Hepatocyte (in vitro differentiated cells): Measurements from ENCODE around the gene KCNJ15. TPM values are rescaled to one million over a fixed set of nuclear protein-coding genes. Genes with fewer than 3 reads are reported as not detected.
"Not testable (repeated sequence)": the region's sequence is repeated elsewhere in the genome, so short reads cannot be mapped to it uniquely, and the experiment has no call there.

ENCODE experiments used
- DNase-seq: peaks from one replicate; pipeline ENCODE4 v3.0.0-alpha.2; 2016; ENCODE audit warnings: low spot score
- H2AFZ ChIP-seq: fragments of 200-600 bp; sonication (generic); 2 replicates; pipeline ENCODE4 v1.6.0; 2016; ENCODE audit warnings: antibody characterized with exemption, mild to moderate bottlenecking
- H3K27ac ChIP-seq: fragments of 200-600 bp; sonication (generic); 2 replicates; pipeline ENCODE4 v1.5.1; 2016; ENCODE audit warnings: mild to moderate bottlenecking
- H3K27me3 ChIP-seq: fragments of 200-600 bp; sonication (generic); 2 replicates; pipeline ENCODE4 v1.6.1; 2016
- H3K36me3 ChIP-seq: fragments of 200-600 bp; sonication (generic); replicated peaks from 2 replicates; pipeline ENCODE4 v1.5.1; 2016; ENCODE audit warnings: low read depth; ENCODE audit not compliant: insufficient read depth
- H3K4me1 ChIP-seq: fragments of 200-600 bp; sonication (generic); 2 replicates; pipeline ENCODE4 v1.5.1; 2016; ENCODE audit warnings: mild to moderate bottlenecking, moderate library complexity; ENCODE audit not compliant: insufficient read depth
- H3K4me2 ChIP-seq: fragments of 200-600 bp; sonication (generic); 2 replicates; pipeline ENCODE4 v1.6.0; 2016
- H3K4me3 ChIP-seq: fragments of 200-600 bp; sonication (generic); 2 replicates; pipeline ENCODE4 v1.5.1; 2016; ENCODE audit warnings: mild to moderate bottlenecking
- H3K79me2 ChIP-seq: fragments of 200-600 bp; sonication (generic); 2 replicates; pipeline ENCODE4 v1.6.0; 2017; ENCODE audit warnings: mild to moderate bottlenecking
- H3K9me2 ChIP-seq: fragments of 200-600 bp; sonication (generic); replicated peaks from 2 replicates; pipeline ENCODE4 v1.6.0; 2017; ENCODE audit warnings: mild to moderate bottlenecking; ENCODE audit not compliant: insufficient read depth
- H3K9me3 ChIP-seq: fragments of 200-600 bp; sonication (generic); 2 replicates; pipeline ENCODE4 v1.5.1; 2016; ENCODE audit warnings: low read depth, mild to moderate bottlenecking
- H4K20me1 ChIP-seq: fragments of 200-600 bp; sonication (generic); 2 replicates; pipeline ENCODE4 v1.6.0; 2016; ENCODE audit warnings: mild to moderate bottlenecking; ENCODE audit not compliant: insufficient read depth, poor library complexity, severe bottlenecking
- EZH2 ChIP-seq: fragments of 200-600 bp; sonication (generic); IDR thresholded peaks from 2 replicates; pipeline ENCODE4 v1.6.1; 2016; ENCODE audit warnings: antibody characterized with exemption, mild to moderate bottlenecking, borderline replicate concordance
- EZH2phosphoT487 ChIP-seq: fragments of 200-600 bp; sonication (generic); IDR thresholded peaks from one replicate; pipeline ENCODE4 v1.6.1; 2018; ENCODE audit warnings: antibody characterized with exemption, mild to moderate bottlenecking, low read depth, moderate library complexity; ENCODE audit not compliant: unreplicated experiment, severe bottlenecking
- WGBS: methylation state at CpG from one replicate; pipeline ENCODE4 v1.1.6; 2016; ENCODE audit warnings: low lambda C conversion rate; ENCODE audit errors: missing lambda C conversion rate; 5-methylcytosine and 5-hydroxymethylcytosine counted together
- polyA plus RNA-seq: library from polyadenylated mRNA; unstranded; fragments of >200 nt; fragmentation: Nextera tagmentation; extraction: Ambion mirVana; gene quantifications from 2 replicates; pipeline ENCODE4 v1.2.1, GENCODE V29; 2016
- total RNA-seq: library from RNA; depleted of rRNA; stranded (reverse); fragments of >200 nt; gene quantifications from 2 replicates; pipeline ENCODE4 v1.2.3, GENCODE V29; 2014
- TF ChIP-seq, protein P1 (sequence below): fragments of 200-600 bp; sonication (generic); IDR thresholded peaks from 2 replicates; pipeline ENCODE4 v1.5.1; 2016; ENCODE audit warnings: antibody characterized with exemption, mild to moderate bottlenecking; ENCODE audit not compliant: poor library complexity

Gene KCNJ15
- total and polyA plus RNA-seq, 2 experiments from 2014 or later: 0.43 to 0.88 TPM

GRCh38 chr21:38246511-38246910, 10.3 kb upstream of the KCNJ15 start:
- no peaks in the 10 kb centered on the region for H3K4me1 ChIP-seq
- no peak overlapping the region for H3K27ac ChIP-seq
- H2AFZ ChIP-seq: no peak overlapping the region
- H3K4me3 ChIP-seq: no peak overlapping the region
- H3K79me2 ChIP-seq: no peaks in the 10 kb centered on the region
- no peaks in the 10 kb centered on the region for H3K36me3 ChIP-seq
- no peaks in the 10 kb centered on the region for H4K20me1 ChIP-seq
- TF ChIP-seq EZH2 (no peak), EZH2phosphoT487 (no peak)
- TF ChIP-seq, protein P1, sequence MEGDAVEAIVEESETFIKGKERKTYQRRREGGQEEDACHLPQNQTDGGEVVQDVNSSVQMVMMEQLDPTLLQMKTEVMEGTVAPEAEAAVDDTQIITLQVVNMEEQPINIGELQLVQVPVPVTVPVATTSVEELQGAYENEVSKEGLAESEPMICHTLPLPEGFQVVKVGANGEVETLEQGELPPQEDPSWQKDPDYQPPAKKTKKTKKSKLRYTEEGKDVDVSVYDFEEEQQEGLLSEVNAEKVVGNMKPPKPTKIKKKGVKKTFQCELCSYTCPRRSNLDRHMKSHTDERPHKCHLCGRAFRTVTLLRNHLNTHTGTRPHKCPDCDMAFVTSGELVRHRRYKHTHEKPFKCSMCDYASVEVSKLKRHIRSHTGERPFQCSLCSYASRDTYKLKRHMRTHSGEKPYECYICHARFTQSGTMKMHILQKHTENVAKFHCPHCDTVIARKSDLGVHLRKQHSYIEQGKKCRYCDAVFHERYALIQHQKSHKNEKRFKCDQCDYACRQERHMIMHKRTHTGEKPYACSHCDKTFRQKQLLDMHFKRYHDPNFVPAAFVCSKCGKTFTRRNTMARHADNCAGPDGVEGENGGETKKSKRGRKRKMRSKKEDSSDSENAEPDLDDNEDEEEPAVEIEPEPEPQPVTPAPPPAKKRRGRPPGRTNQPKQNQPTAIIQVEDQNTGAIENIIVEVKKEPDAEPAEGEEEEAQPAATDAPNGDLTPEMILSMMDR: no peak
- no peak for DNase-seq
- H3K9me3 ChIP-seq: no peaks in the 10 kb centered on the region
- no peak overlapping the region for H3K4me2 ChIP-seq
- no peaks in the 10 kb centered on the region for H3K27me3 ChIP-seq
- no peaks in the 10 kb centered on the region for H3K9me2 ChIP-seq

GRCh38 chr21:38247054-38247453, 9.7 kb upstream of the KCNJ15 start:
- DNase-seq, H3K9me3 ChIP-seq, H3K27me3 ChIP-seq, H3K4me2 ChIP-seq, H3K36me3 ChIP-seq, H3K4me1 ChIP-seq, H3K79me2 ChIP-seq, H3K27ac ChIP-seq, H4K20me1 ChIP-seq, H3K4me3 ChIP-seq, H2AFZ ChIP-seq, H3K9me2 ChIP-seq: not testable (repeated sequence)
- 88% methylated on average over 2 of the region's 2 CpGs for WGBS

- H3K9me3 ChIP-seq: no peaks in the 10 kb centered on the region
- H4K20me1 ChIP-seq: no peaks in the 10 kb centered on the region
- no peak overlapping the region for H3K4me3 ChIP-seq
- no peak overlapping the region for H3K27ac ChIP-seq
- H3K36me3 ChIP-seq: no peaks in the 10 kb centered on the region
- H3K4me2 ChIP-seq: no peak overlapping the region
- H3K27me3 ChIP-seq: no peaks in the 10 kb centered on the region
- no peaks in the 10 kb centered on the region for H3K79me2 ChIP-seq
- H3K4me1 ChIP-seq: no peaks in the 10 kb centered on the region
- no peak for DNase-seq
- 63% methylated on average over 4 of the region's 4 CpGs for WGBS
- TF ChIP-seq EZH2phosphoT487 (no peak), EZH2 (no peak)
- TF ChIP-seq, protein P1: no peak
- no peak overlapping the region for H2AFZ ChIP-seq
- H3K9me2 ChIP-seq: no peaks in the 10 kb centered on the region
These were observed 8.9 kb upstream of the KCNJ15 start for GRCh38 chr21:38247738-38248510.

GRCh38 chr21:38249256-38249655, 7.5 kb upstream of the KCNJ15 start:
- Histone ChIP-seq H3K4me1 (no peaks in the 10 kb centered on the region), H3K36me3 (no peaks in the 10 kb centered on the region), H3K27me3 (no peaks in the 10 kb centered on the region), H3K4me2 (no peak overlapping the region), H3K27ac (no peak overlapping the region), H3K9me2 (no peaks in the 10 kb centered on the region), H4K20me1 (no peaks in the 10 kb centered on the region), H3K9me3 (no peaks in the 10 kb centered on the region), H3K79me2 (no peaks in the 10 kb centered on the region), H2AFZ (no peak overlapping the region), H3K4me3 (no peak overlapping the region)
- no peak for DNase-seq
- 57% methylated on average over 1 of the region's 1 CpG for WGBS
- TF ChIP-seq, protein P1: no peak
- no peak for TF ChIP-seq EZH2
- TF ChIP-seq EZH2phosphoT487: no peak
